Glomerular endothelial cell (primary cell): ENCODE results near the gene MSANTD1. TPM values are rescaled to one million over a fixed set of nuclear protein-coding genes. Genes with fewer than 3 reads are reported as not detected.

ENCODE experiments used
- DNase-seq: peaks from one replicate; pipeline ENCODE4 v3.0.0-alpha.2; 2011; ENCODE audit warnings: low read depth, low spot score; ENCODE audit errors: extremely low read depth
- total RNA-seq: library from RNA; depleted of rRNA; stranded (reverse); fragments of >200 nt; gene quantifications from 2 replicates; pipeline ENCODE4 v1.2.3, GENCODE V29; 2015

Gene MSANTD1
- total RNA-seq, 1 donor from 2014 or later: 0.64 TPM

- no peak for DNase-seq
These were observed 37.6 kb downstream of the MSANTD1 start for GRCh38 chr4:3286335-3287175.

- DNase-seq: no peak
These were observed 38.5 kb downstream of the MSANTD1 start for GRCh38 chr4:3287271-3287971.

GRCh38 chr4:3287972-3288570 is 39.1 kb downstream of the MSANTD1 start:
- no peak for DNase-seq

GRCh38 chr4:3288571-3289094 is 39.7 kb downstream of the MSANTD1 start:
- no peak for DNase-seq

- no peak for DNase-seq
These were observed 41.5 kb downstream of the MSANTD1 start for GRCh38 chr4:3290476-3290875.

GRCh38 chr4:3290889-3291321 is 41.9 kb downstream of the MSANTD1 start:
- no peak for DNase-seq

GRCh38 chr4:3291411-3291968 is 42.5 kb downstream of the MSANTD1 start:
- DNase-seq: no peak

GRCh38 chr4:3291969-3292570 is 43.1 kb downstream of the MSANTD1 start:
- no peak for DNase-seq

GRCh38 chr4:3292571-3293400 is 43.8 kb downstream of the MSANTD1 start, which contains the start of gene RGS12:
Gene RGS12, plus strand, starts transcription at chr4:3293021. Its CDS starts 23,150 bp downstream, at chr4:3316171.
- DNase-seq: no peak

GRCh38 chr4:3293401-3294391 is 44.7 kb downstream of the MSANTD1 start:
- DNase-seq: no peak

GRCh38 chr4:3294401-3295241 is 45.7 kb downstream of the MSANTD1 start:
- DNase-seq: no peak

GRCh38 chr4:3295837-3296624 is 47.1 kb downstream of the MSANTD1 start:
- DNase-seq: no peak

GRCh38 chr4:3296651-3297050 is 47.7 kb downstream of the MSANTD1 start:
- DNase-seq: no peak

GRCh38 chr4:3297066-3297859 is 48.3 kb downstream of the MSANTD1 start:
- DNase-seq: no peak

GRCh38 chr4:3299122-3299975 is 50.4 kb downstream of the MSANTD1 start:
- no peak for DNase-seq
